ENCODE data around the gene ACADVL.

The ACADVL gene

GRCh38 chr17:7208754-7209460 lies 10.8 kb upstream of the ACADVL start:
- TF ChIP-seq EZH2phosphoT487 (IDR thresholded peaks at IDR 0.05; ENCODE audit: borderline replicate concordance, low read length), result no peak
- TF ChIP-seq CTCF (IDR thresholded peaks at IDR 0.05; ENCODE audit: low read depth, low read length, poor library complexity, severe bottlenecking), result no peak
- no peaks in the 10 kb centered on the region for H3K27me3 ChIP-seq (ENCODE audit: control insufficient read depth, low read length)
- H3K9me2 ChIP-seq (replicated peaks; ENCODE audit: control insufficient read depth, low read length), result no peaks in the 10 kb centered on the region
- H3K27ac ChIP-seq (ENCODE audit: low read depth, low read length), result no peak overlapping the region
- H3K4me3 ChIP-seq (ENCODE audit: low read length), result no peak overlapping the region
- H3K79me2 ChIP-seq (ENCODE audit: control insufficient read depth, low read length), result peaks cover 27% of the 10 kb centered on the region
- no peaks in the 10 kb centered on the region; the same call in 1 of the 2 replicates for H4K20me1 ChIP-seq (ENCODE audit: control insufficient read depth, insufficient read depth, low read depth, low read length)
- H3K4me2 ChIP-seq (ENCODE audit: low read length), result no peak overlapping the region
- no peaks in the 10 kb centered on the region for H3K9me3 ChIP-seq (ENCODE audit: control insufficient read depth, insufficient read depth, low read length)
- H3K36me3 ChIP-seq (ENCODE audit: control insufficient read depth, low read length), result peaks cover under 1% of the 10 kb centered on the region; the same call in 1 of the 2 replicates
- peaks cover 28% of the 10 kb centered on the region for H3K4me1 ChIP-seq (ENCODE audit: control insufficient read depth, low read length)
- 0 out of 2 replicates have a peak, but pooled peaks cover 4% of the 10 kb centered on the region for H3F3A ChIP-seq (ENCODE audit: control insufficient read depth, insufficient read depth)

- H3K9me2 ChIP-seq (replicated peaks; ENCODE audit: control insufficient read depth, low read length), result no peaks in the 10 kb centered on the region
- H3K4me3 ChIP-seq (ENCODE audit: low read length), result no peak overlapping the region
- H4K20me1 ChIP-seq (ENCODE audit: control insufficient read depth, insufficient read depth, low read depth, low read length), result no peaks in the 10 kb centered on the region; the same call in 1 of the 2 replicates
- H3K4me1 ChIP-seq (ENCODE audit: control insufficient read depth, low read length), result peaks cover 30% of the 10 kb centered on the region
- H3K27me3 ChIP-seq (ENCODE audit: control insufficient read depth, low read length), result no peaks in the 10 kb centered on the region
- H3K36me3 ChIP-seq (ENCODE audit: control insufficient read depth, low read length), result no peaks in the 10 kb centered on the region
- H3K79me2 ChIP-seq (ENCODE audit: control insufficient read depth, low read length), result peaks cover 39% of the 10 kb centered on the region
- H3K4me2 ChIP-seq (ENCODE audit: low read length), result no peak overlapping the region
- H3K27ac ChIP-seq (ENCODE audit: low read depth, low read length), result no peak overlapping the region
- H3F3A ChIP-seq (ENCODE audit: control insufficient read depth, insufficient read depth), result 0 out of 2 replicates have a peak, but pooled peaks cover 4% of the 10 kb centered on the region
- no peaks in the 10 kb centered on the region for H3K9me3 ChIP-seq (ENCODE audit: control insufficient read depth, insufficient read depth, low read length)
- TF ChIP-seq EZH2phosphoT487 (IDR thresholded peaks at IDR 0.05; ENCODE audit: borderline replicate concordance, low read length), result no peak
- TF ChIP-seq CTCF (IDR thresholded peaks at IDR 0.05; ENCODE audit: low read depth, low read length, poor library complexity, severe bottlenecking), result no peak
Measured at GRCh38 chr17:7211491-7212273, 8.1 kb upstream of the ACADVL start.

- H3K4me2 ChIP-seq (ENCODE audit: low read length), result peak overlapping the region; percentile 83
- H3K79me2 ChIP-seq (ENCODE audit: control insufficient read depth, low read length), result peaks cover 44% of the 10 kb centered on the region
- H3F3A ChIP-seq (ENCODE audit: control insufficient read depth, insufficient read depth), result peaks cover 11% of the 10 kb centered on the region
- no peaks in the 10 kb centered on the region for H3K9me3 ChIP-seq (ENCODE audit: control insufficient read depth, insufficient read depth, low read length)
- H3K4me1 ChIP-seq (ENCODE audit: control insufficient read depth, low read length), result peaks cover 49% of the 10 kb centered on the region
- H3K27me3 ChIP-seq (ENCODE audit: control insufficient read depth, low read length), result no peaks in the 10 kb centered on the region
- TF ChIP-seq EZH2phosphoT487 (IDR thresholded peaks at IDR 0.05; ENCODE audit: borderline replicate concordance, low read length) (no peak), CTCF (IDR thresholded peaks at IDR 0.05; ENCODE audit: low read depth, low read length, poor library complexity, severe bottlenecking) (peak; percentile 87)
- H3K9me2 ChIP-seq (replicated peaks; ENCODE audit: control insufficient read depth, low read length), result no peaks in the 10 kb centered on the region
- H3K27ac ChIP-seq (ENCODE audit: low read depth, low read length), result peak overlapping the region; percentile 28
- no peaks in the 10 kb centered on the region; the same call in 1 of the 2 replicates for H4K20me1 ChIP-seq (ENCODE audit: control insufficient read depth, insufficient read depth, low read depth, low read length)
- peak overlapping the region; percentile 72 for H3K4me3 ChIP-seq (ENCODE audit: low read length)
- H3K36me3 ChIP-seq (ENCODE audit: control insufficient read depth, low read length), result no peaks in the 10 kb centered on the region
Measured at GRCh38 chr17:7213895-7214299, 5.8 kb upstream of the ACADVL start.

All from DOHH2 (cell line).